Endodermal cell (in vitro differentiated cells): ENCODE measurements around the gene KCNK15. TPM values are rescaled to one million over a fixed set of nuclear protein-coding genes. Genes with fewer than 3 reads are reported as not detected.

ENCODE experiments used
- DNase-seq: peaks from one replicate; pipeline ENCODE4 v3.0.0-alpha.2; 2017
- H3K27ac ChIP-seq: 2 replicates; pipeline ENCODE4 v1.5.1; 2013; ENCODE audit warnings: mild to moderate bottlenecking, low read depth, low read length, moderate library complexity
- H3K27me3 ChIP-seq: 2 replicates; pipeline ENCODE4 v1.6.1; 2013; ENCODE audit warnings: mild to moderate bottlenecking, low read length, moderate library complexity; ENCODE audit not compliant: insufficient read depth, control insufficient read depth, poor library complexity, severe bottlenecking
- H3K36me3 ChIP-seq: 2 replicates; pipeline ENCODE4 v1.7.0; 2013; ENCODE audit warnings: mild to moderate bottlenecking, low read length, moderate library complexity; ENCODE audit not compliant: control insufficient read depth, insufficient read depth
- H3K4me1 ChIP-seq: one replicate; pipeline ENCODE4 v1.7.0; 2013; ENCODE audit warnings: low read length; ENCODE audit not compliant: control insufficient read depth, insufficient read depth
- H3K4me3 ChIP-seq: 2 replicates; pipeline ENCODE4 v1.5.1; 2013; ENCODE audit warnings: mild to moderate bottlenecking, low read length, moderate library complexity
- H3K9ac ChIP-seq: 2 replicates; pipeline ENCODE4 v1.6.1; 2013; ENCODE audit warnings: mild to moderate bottlenecking, low read length, moderate library complexity; ENCODE audit not compliant: poor library complexity, severe bottlenecking; ENCODE audit errors: extremely low read depth
- H3K9me3 ChIP-seq: 2 replicates; pipeline ENCODE4 v1.6.1; 2013; ENCODE audit warnings: mild to moderate bottlenecking, low read length, moderate library complexity; ENCODE audit not compliant: control insufficient read depth
- H3K27ac Mint-ChIP-seq: 2 replicates; pipeline ENCODE4 v1.8.0; 2020; ENCODE audit warnings: mixed read lengths
- H3K27me3 Mint-ChIP-seq: 2 replicates; pipeline ENCODE4 v1.8.0; 2021; ENCODE audit warnings: mild to moderate bottlenecking, mixed read lengths; ENCODE audit not compliant: insufficient read depth
- H3K36me3 Mint-ChIP-seq: 2 replicates; pipeline ENCODE4 v1.8.0; 2020; ENCODE audit warnings: low read depth, mixed read lengths
- H3K4me1 Mint-ChIP-seq: 2 replicates; pipeline ENCODE4 v1.8.0; 2020; ENCODE audit warnings: mixed read lengths
- H3K4me3 Mint-ChIP-seq: 2 replicates; pipeline ENCODE4 v1.8.0; 2020; ENCODE audit warnings: mild to moderate bottlenecking, moderate library complexity, mixed read lengths
- H3K9me3 Mint-ChIP-seq: 2 replicates; pipeline ENCODE4 v1.8.0; 2020; ENCODE audit warnings: mild to moderate bottlenecking, mixed read lengths
- WGBS, 2 experiments: methylation state at CpG; one replicate each; pipeline versions ENCODE4 v1.1.5 to v1.1.7; 2013; ENCODE audit warnings: missing lambda C conversion rate in 2 of 2, mixed read lengths in 1 of 2; ENCODE audit not compliant: insufficient coverage in 1 of 2, insufficient read length in 1 of 2; 5-methylcytosine and 5-hydroxymethylcytosine counted together
- total RNA-seq, 2 donors: library from RNA; stranded (reverse); fragmentation: NEBNext Ultra II Directional in 1 of 2; extraction: Animal tissue kit (Norgen Biotek cat#: 25700) in 1 of 2; gene quantifications; 2 replicates in 1 of 2; 3 replicates in 1 of 2; pipeline ENCODE4 v1.2.1, GENCODE V29; 2021
- TF ChIP-seq, protein P1 (sequence below): fragments of 200-600 bp; sonication (generic); conservative IDR thresholded peaks from 2 replicates; pipeline ENCODE4 v1.5.0; 2021; ENCODE audit warnings: antibody characterized with exemption, mild to moderate bottlenecking

Gene KCNK15
- total RNA-seq, 2 donors from 2014 or later: 0.15 to 0.22 TPM

DNA sequence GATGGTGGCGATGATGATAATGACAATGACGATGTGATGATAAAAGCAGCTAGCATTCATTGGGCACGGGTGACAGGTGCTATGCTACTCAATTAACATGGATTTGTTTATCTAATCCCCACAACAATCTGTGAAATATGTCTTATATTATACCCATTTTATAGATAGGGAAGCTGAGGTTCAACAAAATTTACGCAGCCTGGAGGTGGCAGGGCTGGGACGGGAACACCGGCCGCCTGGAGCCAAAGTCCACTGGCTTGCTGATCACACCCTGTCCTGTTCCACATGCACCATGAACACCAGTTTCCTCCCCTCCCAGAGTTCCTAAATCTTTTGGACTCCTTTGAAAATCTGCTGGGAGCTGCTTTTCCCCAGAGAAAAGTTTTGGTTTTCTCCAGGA is 41.6 kb downstream of the KCNK15 start:
- H3K4me3 Mint-ChIP-seq: no peak overlapping the region
- WGBS, 2 experiments: 95% methylated on average over 7 of the region's 7 CpGs; no CpG with 5 or more reads in 1 of the 2 experiments
- DNase-seq: no peak
- no peaks in the 10 kb centered on the region for H3K9me3 Mint-ChIP-seq
- Histone ChIP-seq H3K36me3 (no peaks in the 10 kb centered on the region), H3K4me1 (no peaks in the 10 kb centered on the region), H3K9me3 (no peaks in the 10 kb centered on the region), H3K27ac (no peak overlapping the region), H3K27me3 (no peaks in the 10 kb centered on the region), H3K4me3 (no peak overlapping the region), H3K9ac (no peak overlapping the region)
- TF ChIP-seq, protein P1, sequence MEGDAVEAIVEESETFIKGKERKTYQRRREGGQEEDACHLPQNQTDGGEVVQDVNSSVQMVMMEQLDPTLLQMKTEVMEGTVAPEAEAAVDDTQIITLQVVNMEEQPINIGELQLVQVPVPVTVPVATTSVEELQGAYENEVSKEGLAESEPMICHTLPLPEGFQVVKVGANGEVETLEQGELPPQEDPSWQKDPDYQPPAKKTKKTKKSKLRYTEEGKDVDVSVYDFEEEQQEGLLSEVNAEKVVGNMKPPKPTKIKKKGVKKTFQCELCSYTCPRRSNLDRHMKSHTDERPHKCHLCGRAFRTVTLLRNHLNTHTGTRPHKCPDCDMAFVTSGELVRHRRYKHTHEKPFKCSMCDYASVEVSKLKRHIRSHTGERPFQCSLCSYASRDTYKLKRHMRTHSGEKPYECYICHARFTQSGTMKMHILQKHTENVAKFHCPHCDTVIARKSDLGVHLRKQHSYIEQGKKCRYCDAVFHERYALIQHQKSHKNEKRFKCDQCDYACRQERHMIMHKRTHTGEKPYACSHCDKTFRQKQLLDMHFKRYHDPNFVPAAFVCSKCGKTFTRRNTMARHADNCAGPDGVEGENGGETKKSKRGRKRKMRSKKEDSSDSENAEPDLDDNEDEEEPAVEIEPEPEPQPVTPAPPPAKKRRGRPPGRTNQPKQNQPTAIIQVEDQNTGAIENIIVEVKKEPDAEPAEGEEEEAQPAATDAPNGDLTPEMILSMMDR: no peak
- no peak overlapping the region for H3K27ac Mint-ChIP-seq
- H3K36me3 Mint-ChIP-seq: no peaks in the 10 kb centered on the region
- peaks cover 5% of the 10 kb centered on the region for H3K4me1 Mint-ChIP-seq
- H3K27me3 Mint-ChIP-seq: no peaks in the 10 kb centered on the region

DNA sequence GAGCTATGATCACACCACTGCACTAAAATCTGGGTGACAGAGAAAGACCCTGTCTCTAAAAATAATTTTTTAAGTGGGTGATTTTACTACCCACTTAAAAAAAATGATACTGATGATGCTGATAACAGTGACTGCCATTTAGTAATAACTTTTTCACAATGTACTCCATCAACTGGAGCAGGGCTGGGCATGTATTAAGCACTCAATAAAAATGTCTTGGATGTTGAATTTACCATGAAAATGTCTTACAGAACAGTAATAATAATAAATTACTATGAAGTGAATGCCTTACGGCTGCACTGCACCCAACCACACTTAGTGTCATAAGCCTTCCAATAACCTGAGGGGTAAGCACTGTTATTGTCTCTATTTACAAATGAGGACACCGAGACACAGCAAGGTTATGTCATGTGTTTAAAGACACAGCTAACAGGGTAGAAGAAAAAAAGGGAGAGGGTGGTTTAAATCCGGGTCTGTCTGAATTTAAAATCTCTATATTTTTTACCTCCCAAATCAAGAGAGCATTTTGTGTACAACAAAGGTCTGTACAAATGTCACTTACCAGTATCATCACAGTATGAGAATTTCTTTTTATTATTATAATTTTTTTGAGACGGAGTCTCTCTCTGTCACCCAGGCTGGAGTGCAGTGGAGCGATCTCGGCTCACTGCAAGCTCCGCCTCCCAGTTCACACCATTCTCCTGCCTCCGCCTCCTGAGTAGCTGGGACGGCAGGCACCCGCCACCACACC is 43.2 kb downstream of the KCNK15 start:
- H3K27me3 Mint-ChIP-seq: no peaks in the 10 kb centered on the region
- no peak overlapping the region for H3K4me3 Mint-ChIP-seq
- H3K9me3 Mint-ChIP-seq: no peaks in the 10 kb centered on the region
- Histone ChIP-seq H3K27ac (no peak overlapping the region), H3K9me3 (no peaks in the 10 kb centered on the region), H3K27me3 (no peaks in the 10 kb centered on the region), H3K4me3 (no peak overlapping the region), H3K9ac (no peak overlapping the region), H3K36me3 (no peaks in the 10 kb centered on the region), H3K4me1 (no peaks in the 10 kb centered on the region)
- H3K27ac Mint-ChIP-seq: no peak overlapping the region
- peaks cover 5% of the 10 kb centered on the region for H3K4me1 Mint-ChIP-seq
- DNase-seq: no peak
- WGBS, 2 experiments: 88 to 92% methylated on average over 3 to 9 of the region's 10 CpGs
- H3K36me3 Mint-ChIP-seq: no peaks in the 10 kb centered on the region
- TF ChIP-seq, protein P1: no peak

DNA sequence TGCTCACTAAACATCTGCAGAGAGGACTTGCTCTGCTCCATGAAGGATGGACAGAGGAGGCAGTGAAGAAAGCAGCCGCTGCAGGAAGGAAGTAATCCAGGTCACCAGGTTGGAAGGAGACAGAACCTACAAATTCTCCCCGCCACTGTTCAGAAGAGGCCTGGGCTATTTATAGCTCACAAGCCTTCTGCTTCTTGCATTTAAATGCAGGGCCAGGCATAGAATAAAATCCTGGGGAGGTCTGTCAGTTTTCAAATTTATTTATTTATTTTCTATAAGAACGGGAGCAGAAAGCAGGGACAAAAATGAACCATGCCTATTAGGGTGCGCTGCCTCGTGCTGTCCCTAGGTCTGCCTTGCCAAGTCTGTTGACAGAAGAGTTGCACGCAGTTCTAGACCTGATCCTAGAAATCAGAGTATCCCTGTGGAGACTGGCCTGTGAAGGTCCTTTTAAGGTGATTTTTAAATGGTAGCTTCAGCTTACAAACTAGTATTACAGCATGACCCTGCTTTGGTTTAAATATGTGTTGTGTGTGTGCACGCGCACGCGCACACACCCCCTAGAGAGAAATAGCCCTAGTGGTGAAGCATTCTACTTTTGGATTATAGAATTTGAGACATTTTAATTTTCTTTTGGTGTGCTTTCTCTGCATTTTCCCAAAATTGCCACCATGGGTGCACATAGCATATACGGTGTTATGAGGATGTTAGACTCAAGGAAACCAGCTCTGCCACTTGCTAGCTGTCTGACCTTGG is 45.2 kb downstream of the KCNK15 start:
- WGBS, 2 experiments: 96% methylated on average over 8 to 11 of the region's 11 CpGs
- H3K9ac ChIP-seq: no peak overlapping the region

More for the DNA sequence above, 45.2 kb downstream of the KCNK15 start:
- Mint-ChIP-seq H3K4me3 (no peak overlapping the region), H3K36me3 (no peaks in the 10 kb centered on the region), H3K27ac (no peak overlapping the region), H3K27me3 (no peaks in the 10 kb centered on the region), H3K9me3 (no peaks in the 10 kb centered on the region), H3K4me1 (peaks cover 6% of the 10 kb centered on the region)
- no peaks in the 10 kb centered on the region for H3K9me3 ChIP-seq
- no peak for DNase-seq
- H3K27ac ChIP-seq: no peak overlapping the region
- TF ChIP-seq, protein P1: no peak
- H3K27me3 ChIP-seq: no peaks in the 10 kb centered on the region
- no peaks in the 10 kb centered on the region for H3K36me3 ChIP-seq
- H3K4me3 ChIP-seq: no peak overlapping the region
- no peaks in the 10 kb centered on the region for H3K4me1 ChIP-seq
